BLaER1 treated with 17β-estradiol and CSF1 and Interleukin-3, amounts not matched to agents 10 nM and 100 nM (cell line): Measurements from ENCODE around the gene GLIS1.

Experiments used
- H3K27ac ChIP-seq, 11 experiments: shearing (Covaris generic); formaldehyde crosslinking; 2 replicates each; pipeline ENCODE4 v1.8.1; 2022
- H3K27me3 ChIP-seq, 11 experiments: shearing (Covaris generic); formaldehyde crosslinking; 2 replicates each; pipeline ENCODE4 v1.8.1; 2022
- H3K36me3 ChIP-seq, 11 experiments: shearing (Covaris generic); formaldehyde crosslinking; 2 replicates each; pipeline ENCODE4 v1.8.1; 2022
- H3K4me1 ChIP-seq, 10 experiments: shearing (Covaris generic); formaldehyde crosslinking; 2 replicates each; pipeline ENCODE4 v1.8.1; 2022
- H3K4me2 ChIP-seq, 11 experiments: shearing (Covaris generic); formaldehyde crosslinking; 2 replicates each; pipeline ENCODE4 v1.8.1; 2022
- H3K4me3 ChIP-seq, 10 experiments: shearing (Covaris generic); formaldehyde crosslinking; 2 replicates each; pipeline ENCODE4 v1.8.1; 2022
- H3K9ac ChIP-seq, 11 experiments: shearing (Covaris generic); formaldehyde crosslinking; 2 replicates each; pipeline ENCODE4 v1.8.1; 2022
- H3K9me3 ChIP-seq, 11 experiments: shearing (Covaris generic); formaldehyde crosslinking; replicated peaks in 1 of 11; 2 replicates each; pipeline ENCODE4 v1.8.1; 2022
- H4K20me1 ChIP-seq, 11 experiments: shearing (Covaris generic); formaldehyde crosslinking; 2 replicates each; pipeline ENCODE4 v1.8.1; 2022
- Cebpa-rat ChIP-seq, 11 experiments: shearing (Covaris generic); IDR thresholded peaks; 2 replicates each; pipeline ENCODE4 v1.8.1; 2022

GLIS1 gene

DNA sequence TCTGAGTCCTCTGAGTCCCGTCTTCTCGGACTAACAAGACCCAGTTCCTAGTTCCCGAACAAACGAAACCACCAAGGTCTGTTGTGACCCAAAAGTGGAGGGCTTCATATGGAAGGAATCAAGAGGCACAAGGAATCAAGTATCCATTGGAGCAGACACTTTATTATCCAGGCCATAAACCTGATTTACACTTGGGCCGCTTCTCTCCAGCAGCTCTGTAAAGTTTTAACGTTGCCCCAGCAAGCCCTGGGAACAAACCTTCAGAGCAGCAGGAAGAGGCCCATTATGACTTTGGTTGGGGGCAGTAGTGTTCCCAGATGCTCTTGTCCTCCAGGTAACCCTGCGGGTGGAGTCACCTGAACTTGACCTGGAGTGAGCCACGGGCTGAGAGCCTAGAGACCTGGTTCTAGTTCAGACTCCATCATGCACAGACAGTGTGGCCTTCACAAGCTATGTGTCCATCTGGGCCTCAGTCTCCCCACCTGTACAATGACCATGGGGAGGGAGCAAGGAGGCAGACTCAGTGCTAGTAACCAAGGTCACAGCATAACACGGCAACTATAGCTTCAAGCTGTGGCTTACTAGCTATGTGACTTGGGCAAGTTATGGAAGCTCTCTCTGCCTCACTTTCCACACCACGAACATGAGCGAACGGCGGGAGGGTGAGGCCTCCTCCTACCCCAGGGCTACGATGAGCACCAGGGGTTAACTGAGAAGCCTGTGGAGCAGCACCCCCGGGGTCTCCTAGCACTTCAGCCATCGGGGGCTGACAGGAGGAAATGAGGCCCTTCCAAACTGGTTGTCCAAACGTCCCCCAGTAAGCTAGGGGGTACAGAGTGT lies 95.7 kb downstream of the GLIS1 start:
- Histone ChIP-seq H3K4me3 (no peak overlapping the region), H3K4me1 (peaks cover 0 to 23% (median 17%) of the 10 kb centered on the region in 10 experiments; a peak in 16 of 20 replicates), H3K27ac (no peak overlapping the region), H3K9me3 (no peaks in the 10 kb centered on the region), H4K20me1 (no peaks in the 10 kb centered on the region; a peak in 1 of 22 replicates), H3K36me3 (no peaks in the 10 kb centered on the region), H3K4me2 (no peak overlapping the region), H3K9ac (no peak overlapping the region), H3K27me3 (no peaks in the 10 kb centered on the region)
- no peak for TF ChIP-seq Cebpa-rat (IDR thresholded peaks at IDR 0.05)

DNA sequence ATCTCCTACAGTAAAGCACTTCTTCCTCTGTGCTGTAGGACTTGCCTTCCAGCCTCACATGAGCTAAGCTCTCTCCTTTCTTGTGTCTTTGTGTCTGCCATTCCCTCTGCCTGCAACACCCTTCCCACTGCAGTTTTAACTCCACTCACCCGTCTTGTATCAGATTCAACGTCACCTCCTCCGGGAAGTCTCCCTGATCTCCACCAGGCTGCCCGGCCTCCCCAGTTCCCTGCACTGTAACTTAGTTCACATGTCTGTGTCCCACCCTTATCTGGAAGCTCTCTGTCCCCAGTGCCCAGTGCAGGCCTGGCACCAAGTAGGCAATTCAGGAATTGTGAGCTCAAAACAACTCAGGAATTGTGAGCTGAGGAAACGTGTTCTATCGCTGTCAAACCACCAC lies 96.4 kb downstream of the GLIS1 start:
- Histone ChIP-seq H3K27me3 (no peaks in the 10 kb centered on the region), H3K4me2 (no peak overlapping the region), H3K4me1 (peaks cover 0 to 29% (median 24%) of the 10 kb centered on the region in 10 experiments; a peak in 16 of 20 replicates), H3K9ac (no peak overlapping the region), H3K9me3 (no peaks in the 10 kb centered on the region), H3K36me3 (no peaks in the 10 kb centered on the region), H3K4me3 (no peak overlapping the region), H4K20me1 (no peaks in the 10 kb centered on the region; a peak in 1 of 22 replicates), H3K27ac (no peak overlapping the region)
- TF ChIP-seq Cebpa-rat (IDR thresholded peaks at IDR 0.05) = no peak

DNA sequence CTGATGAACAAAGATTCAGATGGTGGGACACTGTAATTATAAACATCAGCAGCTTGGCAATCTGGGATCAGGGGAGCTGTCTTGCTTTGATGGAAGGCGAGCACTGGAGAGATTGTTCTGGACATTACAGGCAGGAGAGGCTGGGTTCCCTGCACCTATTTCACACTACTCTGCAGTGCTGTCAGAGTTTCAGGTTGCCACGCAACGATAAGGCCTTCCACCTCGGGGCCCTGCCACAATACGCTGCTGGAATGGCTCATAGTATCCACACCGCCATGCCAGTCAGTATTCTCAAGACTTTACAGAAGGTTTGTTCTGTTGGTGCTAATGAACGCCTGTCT lies 96.8 kb downstream of the GLIS1 start:
- Histone ChIP-seq H3K36me3 (no peaks in the 10 kb centered on the region), H3K9ac (no peak overlapping the region), H3K4me2 (no peak overlapping the region), H3K4me1 (peaks cover 0 to 31% (median 26%) of the 10 kb centered on the region in 10 experiments; a peak in 16 of 20 replicates), H4K20me1 (no peaks in the 10 kb centered on the region; a peak in 1 of 22 replicates), H3K4me3 (no peak overlapping the region), H3K9me3 (no peaks in the 10 kb centered on the region), H3K27ac (no peak overlapping the region), H3K27me3 (no peaks in the 10 kb centered on the region)
- no peak for TF ChIP-seq Cebpa-rat (IDR thresholded peaks at IDR 0.05)

DNA sequence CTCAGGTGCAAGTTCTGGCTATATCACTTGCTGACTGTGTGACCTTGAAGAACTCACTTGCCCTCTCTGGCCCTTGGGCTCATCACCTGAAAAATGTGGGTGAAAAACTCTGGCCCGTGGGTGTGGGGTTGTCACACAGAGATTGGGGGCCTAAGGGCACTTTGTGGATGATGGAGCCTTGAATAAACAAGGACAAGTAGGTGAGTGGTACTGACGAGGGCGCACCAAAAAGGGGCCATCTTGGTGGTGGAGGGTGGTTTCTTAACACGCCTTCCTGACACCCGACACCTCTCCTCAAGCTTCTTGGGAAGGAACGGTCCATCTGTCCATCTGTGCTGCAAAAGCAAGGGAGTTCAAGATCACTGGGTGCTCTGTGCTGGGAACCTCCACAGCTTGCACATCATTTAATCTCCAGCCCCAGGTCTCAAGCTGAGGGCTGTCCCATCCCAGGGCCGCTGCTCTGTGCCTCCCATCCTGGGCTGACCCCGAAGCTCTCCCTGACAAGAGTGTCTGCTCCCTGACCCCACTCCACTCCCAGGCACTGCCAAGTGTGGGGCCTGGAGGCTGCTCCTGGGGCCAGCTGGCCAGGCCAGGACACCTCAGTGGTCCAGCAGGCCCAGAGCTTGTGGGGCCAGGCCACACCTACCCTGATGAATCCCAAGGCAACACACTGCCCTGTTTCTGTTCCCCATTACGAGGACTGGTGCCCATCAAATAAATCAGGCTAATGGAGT lies 97.3 kb downstream of the GLIS1 start:
- Histone ChIP-seq H3K27me3 (no peaks in the 10 kb centered on the region), H3K27ac (no peak overlapping the region), H3K4me2 (no peak overlapping the region), H3K9ac (no peak overlapping the region), H3K36me3 (no peaks in the 10 kb centered on the region), H4K20me1 (no peaks in the 10 kb centered on the region; a peak in 1 of 22 replicates), H3K4me1 (peaks cover 0 to 31% (median 26%) of the 10 kb centered on the region in 10 experiments; a peak in 16 of 20 replicates), H3K4me3 (no peak overlapping the region), H3K9me3 (no peaks in the 10 kb centered on the region)
- TF ChIP-seq Cebpa-rat (IDR thresholded peaks at IDR 0.05) = no peak

DNA sequence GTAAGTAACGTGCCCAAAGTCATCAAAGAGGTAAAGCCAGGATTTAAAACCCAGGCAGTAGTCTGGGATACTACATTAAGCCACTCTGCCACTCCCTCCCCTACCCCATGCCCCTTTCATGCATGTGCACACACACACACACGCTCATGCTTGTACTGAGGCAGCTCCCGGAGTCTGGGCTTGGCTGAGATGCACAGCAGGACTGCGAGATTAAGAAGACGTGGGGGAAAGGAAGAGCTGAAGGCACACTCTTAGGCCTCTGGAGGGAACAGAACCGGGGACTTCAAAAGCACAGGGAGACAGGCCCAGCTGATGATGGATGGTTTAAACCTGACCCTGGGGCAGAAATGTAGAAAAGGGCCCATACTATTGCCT lies 98.3 kb downstream of the GLIS1 start:
- peaks cover 0 to 31% (median 26%) of the 10 kb centered on the region in 10 experiments; a peak in 16 of 20 replicates for H3K4me1 ChIP-seq
- no peak overlapping the region for H3K4me3 ChIP-seq
- no peaks in the 10 kb centered on the region for H3K9me3 ChIP-seq
- H3K4me2 ChIP-seq = no peak overlapping the region
- H3K27me3 ChIP-seq = no peaks in the 10 kb centered on the region
- no peaks in the 10 kb centered on the region for H3K36me3 ChIP-seq
- TF ChIP-seq Cebpa-rat (IDR thresholded peaks at IDR 0.05) = no peak
- H4K20me1 ChIP-seq = no peaks in the 10 kb centered on the region; a peak in 1 of 22 replicates
- H3K27ac ChIP-seq = no peak overlapping the region
- no peak overlapping the region for H3K9ac ChIP-seq

DNA sequence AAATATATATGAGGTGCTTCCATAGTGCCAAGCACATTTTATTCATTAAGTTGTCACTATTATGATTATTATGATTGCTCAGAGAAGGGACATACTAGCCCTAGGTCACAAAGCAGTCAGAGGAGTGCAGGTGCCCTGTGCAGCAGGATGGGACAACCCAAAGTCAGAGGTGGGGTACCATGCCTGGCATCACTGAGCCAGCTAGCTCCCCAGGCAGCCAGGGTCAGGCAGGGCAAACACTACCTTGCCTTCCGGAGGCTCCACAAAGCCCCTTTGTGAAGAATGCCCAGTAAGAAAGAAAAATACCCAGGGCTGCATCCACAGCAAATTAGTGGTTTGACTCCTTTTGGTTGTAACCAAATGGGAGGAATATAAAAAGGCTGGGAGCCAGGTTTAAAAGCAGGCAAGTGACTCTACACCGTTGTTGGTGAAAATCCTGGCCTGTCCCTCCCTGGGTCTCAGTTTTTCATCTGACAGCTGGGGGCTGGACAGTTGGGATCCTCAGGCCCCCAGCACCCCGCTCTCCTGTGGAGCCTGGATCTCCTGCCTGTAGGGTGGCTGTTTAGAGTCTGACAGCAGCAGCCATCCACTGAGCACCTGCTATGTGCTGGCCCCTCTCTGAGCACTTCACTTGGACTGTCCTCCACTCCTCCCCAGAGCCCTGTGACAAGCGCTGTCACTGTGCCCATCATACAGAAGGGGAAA lies 98.8 kb downstream of the GLIS1 start:
- Histone ChIP-seq H3K4me3 (no peak overlapping the region), H3K27me3 (no peaks in the 10 kb centered on the region), H3K9ac (no peak overlapping the region), H4K20me1 (no peaks in the 10 kb centered on the region; a peak in 1 of 22 replicates), H3K4me2 (no peak overlapping the region; a peak in 1 of 22 replicates), H3K4me1 (peaks cover 0 to 29% (median 26%) of the 10 kb centered on the region in 10 experiments; a peak in 16 of 20 replicates), H3K9me3 (no peaks in the 10 kb centered on the region), H3K27ac (no peak overlapping the region), H3K36me3 (no peaks in the 10 kb centered on the region)
- TF ChIP-seq Cebpa-rat (IDR thresholded peaks at IDR 0.05) = no peak

DNA sequence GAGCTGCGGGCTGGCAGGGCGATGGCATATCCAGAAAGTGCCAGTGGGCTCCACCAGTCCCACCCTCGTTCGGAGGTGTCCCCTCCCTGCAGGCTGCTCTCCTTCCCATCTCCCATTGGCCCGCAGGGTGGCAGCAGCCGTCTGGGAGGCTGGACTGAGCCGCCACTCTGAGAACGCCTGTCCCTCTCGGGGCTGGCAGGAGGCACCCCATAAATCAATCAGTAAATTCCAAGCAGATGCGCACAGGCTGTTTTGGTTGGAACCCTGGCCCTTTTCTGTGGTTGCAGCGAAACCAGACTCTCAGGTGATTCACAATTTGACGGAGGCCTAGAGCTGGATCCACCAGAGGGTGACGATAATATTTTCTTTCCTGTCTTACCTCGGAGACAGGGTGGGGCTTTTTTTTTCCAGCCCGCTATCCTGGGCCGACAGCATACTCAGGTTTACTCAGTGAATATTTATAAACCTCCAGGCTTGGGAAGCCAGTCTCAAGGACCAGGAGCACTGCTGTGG lies 99.7 kb downstream of the GLIS1 start:
- Histone ChIP-seq H3K27me3 (no peaks in the 10 kb centered on the region), H3K9ac (no peak overlapping the region), H3K27ac (no peak overlapping the region), H3K9me3 (no peaks in the 10 kb centered on the region), H3K4me3 (no peak overlapping the region), H4K20me1 (no peaks in the 10 kb centered on the region; a peak in 2 of 22 replicates), H3K4me1 (peaks cover 0 to 29% (median 22%) of the 10 kb centered on the region in 10 experiments; a peak in 16 of 20 replicates), H3K36me3 (no peaks in the 10 kb centered on the region), H3K4me2 (peak overlapping the region in 7 of 11 experiments; percentile 43 to 66 (median 64); a peak in 13 of 22 replicates)
- TF ChIP-seq Cebpa-rat (IDR thresholded peaks at IDR 0.05) = no peak

DNA sequence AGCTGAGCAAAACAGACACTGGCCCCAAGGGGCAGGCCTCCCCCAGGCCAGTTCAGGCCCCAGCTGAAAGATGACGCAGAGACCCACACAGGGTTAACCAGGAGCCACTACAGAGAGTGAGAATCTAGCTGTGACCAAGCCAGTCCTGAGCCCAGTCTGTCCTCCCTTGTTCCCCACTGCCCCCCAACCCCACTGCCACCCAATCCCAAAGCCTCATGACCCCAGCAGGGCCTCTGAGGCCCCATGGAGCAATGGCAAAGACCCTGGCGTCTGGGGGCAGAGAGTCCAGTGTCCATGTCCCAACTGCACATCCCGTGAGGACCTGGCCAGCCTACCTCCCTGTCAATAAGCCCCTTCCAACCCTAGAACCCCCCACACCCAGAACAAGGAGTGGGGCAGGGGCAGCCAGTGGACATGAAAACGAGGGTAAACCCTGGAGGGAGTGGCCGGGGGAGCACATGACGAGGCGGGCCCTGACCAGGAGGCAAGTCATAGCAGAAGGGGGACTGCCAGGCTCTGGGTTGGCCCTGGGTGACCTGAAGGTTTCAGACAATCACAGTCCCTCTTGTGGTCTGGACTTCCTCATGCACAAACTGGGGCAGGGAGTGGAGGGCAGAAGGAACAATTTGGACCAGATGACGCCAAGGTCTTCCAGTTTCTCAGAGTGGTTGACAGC lies 100.5 kb downstream of the GLIS1 start:
- peaks cover 0 to 29% (median 22%) of the 10 kb centered on the region in 10 experiments; a peak in 16 of 20 replicates for H3K4me1 ChIP-seq
- no peaks in the 10 kb centered on the region for H3K9me3 ChIP-seq
- H3K4me3 ChIP-seq = no peak overlapping the region
- H3K27ac ChIP-seq = peak overlapping the region in 2 of 11 experiments; percentile 5 to 18; a peak in 1 of 22 replicates
- H3K27me3 ChIP-seq = no peaks in the 10 kb centered on the region
- no peaks in the 10 kb centered on the region for H3K36me3 ChIP-seq
- no peaks in the 10 kb centered on the region; a peak in 2 of 22 replicates for H4K20me1 ChIP-seq
- H3K4me2 ChIP-seq = peak overlapping the region in 9 of 11 experiments; percentile 29 to 67 (median 64); a peak in 17 of 22 replicates
- 0 out of 22 replicates have a peak overlapping the region, but pooled peaks of 1 of the 11 experiments have one; percentile 11 for H3K9ac ChIP-seq
- TF ChIP-seq Cebpa-rat (IDR thresholded peaks at IDR 0.05) = no peak
